ENCODE measurements around the gene RANBP1. TPM values are rescaled to one million over a fixed set of nuclear protein-coding genes. Genes with fewer than 3 reads are reported as not detected.
"Not testable (repeated sequence)": the region's sequence is repeated elsewhere in the genome, so short reads cannot be mapped to it uniquely, and the experiment has no call there.

Gene RANBP1
- total and polyA plus RNA-seq, 8 donors: 63.7 to 184 (median 147) TPM

DNA sequence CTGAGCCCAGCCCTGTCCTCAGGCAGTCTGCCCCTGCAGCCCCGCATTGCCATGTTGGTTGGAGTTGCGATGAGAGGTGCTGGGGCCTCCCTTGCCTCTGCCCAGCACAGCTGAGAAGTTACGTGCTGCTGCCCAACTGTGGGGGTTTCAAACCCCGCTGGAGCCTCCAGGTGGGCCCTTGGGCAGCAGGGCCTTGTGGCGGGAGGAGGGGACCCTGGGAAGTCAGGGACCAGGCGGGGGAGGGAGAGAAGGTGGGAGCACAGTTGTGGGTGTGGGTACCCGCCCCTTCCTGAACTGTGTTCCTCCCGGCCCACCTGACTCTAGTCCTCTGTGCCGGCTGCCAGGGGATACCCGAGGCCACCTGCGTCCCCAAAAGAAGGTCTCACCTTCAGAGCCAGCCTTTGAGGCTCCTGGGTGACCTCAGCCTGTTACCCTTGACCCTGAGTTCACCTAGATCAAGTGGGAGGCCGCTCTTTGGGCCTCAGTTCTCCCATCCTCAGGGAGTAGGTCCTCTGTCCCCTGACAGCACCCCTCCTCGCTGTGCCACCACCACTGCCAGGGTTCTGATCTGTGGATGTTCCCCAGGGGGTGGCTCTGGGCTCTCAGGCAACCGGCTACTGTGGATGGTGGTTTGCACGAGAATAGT is 42.6 kb downstream of the RANBP1 start:
- ATAC-seq: no peak
- TF ChIP-seq, protein P1, sequence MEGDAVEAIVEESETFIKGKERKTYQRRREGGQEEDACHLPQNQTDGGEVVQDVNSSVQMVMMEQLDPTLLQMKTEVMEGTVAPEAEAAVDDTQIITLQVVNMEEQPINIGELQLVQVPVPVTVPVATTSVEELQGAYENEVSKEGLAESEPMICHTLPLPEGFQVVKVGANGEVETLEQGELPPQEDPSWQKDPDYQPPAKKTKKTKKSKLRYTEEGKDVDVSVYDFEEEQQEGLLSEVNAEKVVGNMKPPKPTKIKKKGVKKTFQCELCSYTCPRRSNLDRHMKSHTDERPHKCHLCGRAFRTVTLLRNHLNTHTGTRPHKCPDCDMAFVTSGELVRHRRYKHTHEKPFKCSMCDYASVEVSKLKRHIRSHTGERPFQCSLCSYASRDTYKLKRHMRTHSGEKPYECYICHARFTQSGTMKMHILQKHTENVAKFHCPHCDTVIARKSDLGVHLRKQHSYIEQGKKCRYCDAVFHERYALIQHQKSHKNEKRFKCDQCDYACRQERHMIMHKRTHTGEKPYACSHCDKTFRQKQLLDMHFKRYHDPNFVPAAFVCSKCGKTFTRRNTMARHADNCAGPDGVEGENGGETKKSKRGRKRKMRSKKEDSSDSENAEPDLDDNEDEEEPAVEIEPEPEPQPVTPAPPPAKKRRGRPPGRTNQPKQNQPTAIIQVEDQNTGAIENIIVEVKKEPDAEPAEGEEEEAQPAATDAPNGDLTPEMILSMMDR (IDR thresholded peaks at IDR 0.05): no peak
- intact Hi-C loops (cut with DNase I): loop anchor here (5.0 to 10.0 kb wide), 2 partner anchors 109 to 126 kb away; partner anchors contain the start of gene RTN4R (in 1 of the 2)
- Histone ChIP-seq H3K9me3 (no peaks in the 10 kb centered on the region), H3K36me3 (no peaks in the 10 kb centered on the region), H3K4me1 (peaks cover 0 to 7% of the 10 kb centered on the region in 2 donors), H3K27ac (no peak overlapping the region), H3K4me3 (no peak overlapping the region), H3K27me3 (peaks cover 0 to 31% of the 10 kb centered on the region in 2 donors)
- no peak for DNase-seq

DNA sequence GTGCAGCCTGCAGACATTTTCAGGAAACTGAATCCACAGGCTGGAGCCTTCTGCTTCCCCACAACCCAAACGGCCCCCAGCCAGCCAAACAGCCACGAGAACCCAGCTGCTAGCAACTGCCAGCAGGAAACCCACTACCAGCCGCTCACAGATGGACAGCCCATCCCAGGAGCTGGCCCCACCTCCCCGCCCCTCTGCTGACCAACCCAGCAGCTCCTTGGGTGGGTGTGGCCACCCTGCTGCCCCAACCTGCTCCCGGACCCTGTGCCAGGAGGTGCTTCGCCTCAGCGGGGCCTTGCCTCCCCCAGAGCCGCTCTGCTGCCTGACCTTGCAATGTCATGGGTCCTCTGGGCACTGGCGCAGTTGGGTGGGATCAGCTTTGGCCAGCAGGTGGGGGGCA is 43.2 kb downstream of the RANBP1 start:
- H3K27me3 ChIP-seq: peaks cover 0 to 26% of the 10 kb centered on the region in 2 donors
- no peak for DNase-seq
- no peak overlapping the region for H3K4me3 ChIP-seq
- TF ChIP-seq, protein P1 (IDR thresholded peaks at IDR 0.05): no peak
- H3K27ac ChIP-seq: no peak overlapping the region
- no peaks in the 10 kb centered on the region for H3K9me3 ChIP-seq
- no peaks in the 10 kb centered on the region for H3K36me3 ChIP-seq
- peaks cover 0 to 7% of the 10 kb centered on the region in 2 donors for H3K4me1 ChIP-seq
- intact Hi-C loops (cut with DNase I): loop anchor here (5.0 to 10.0 kb wide), 2 partner anchors 108 to 126 kb away; partner anchors contain the start of gene RTN4R (in 1 of the 2)
- no peak for ATAC-seq

GRCh38 chr22:20159531-20159930 is 43.6 kb downstream of the RANBP1 start:
- H3K9me3 ChIP-seq, ATAC-seq, H3K4me1 ChIP-seq, H3K4me3 ChIP-seq, H3K36me3 ChIP-seq, DNase-seq, H3K27ac ChIP-seq: not testable (repeated sequence)
- intact Hi-C loops (cut with DNase I): loop anchor here (5.0 to 10.0 kb wide), 2 partner anchors 108 to 125 kb away; partner anchors contain the start of gene RTN4R (in 1 of the 2)
- peaks cover 0 to 21% of the 10 kb centered on the region in 2 donors for H3K27me3 ChIP-seq

DNA sequence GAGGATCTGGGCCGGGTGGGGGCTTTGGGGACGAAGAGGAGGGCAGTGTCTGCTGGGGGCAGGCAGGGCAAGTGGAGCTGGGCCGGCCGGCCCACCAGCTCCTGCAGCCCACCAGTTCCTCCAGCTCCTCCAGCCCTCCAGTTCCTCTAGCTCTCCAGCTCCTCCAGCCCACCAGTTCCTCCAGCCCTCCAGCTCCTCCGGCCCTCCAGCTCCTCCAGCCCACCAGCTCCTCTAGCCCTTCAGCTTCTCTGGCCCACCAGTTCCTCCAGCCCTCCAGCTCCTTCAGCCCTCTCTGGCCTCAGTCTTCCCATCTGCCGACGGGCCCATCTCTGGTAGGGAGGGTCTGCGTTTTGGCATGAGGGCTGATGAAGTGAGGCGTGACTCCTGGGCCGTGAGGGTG is 44.1 kb downstream of the RANBP1 start:
- DNase-seq (no peak), ATAC-seq (no peak)
- Histone ChIP-seq H3K9me3 (no peaks in the 10 kb centered on the region), H3K4me1 (peaks cover 0 to 7% of the 10 kb centered on the region in 2 donors), H3K4me3 (no peak overlapping the region), H3K27me3 (peaks cover 0 to 16% of the 10 kb centered on the region in 2 donors), H3K36me3 (no peaks in the 10 kb centered on the region), H3K27ac (no peak overlapping the region)
- TF ChIP-seq, protein P1 (IDR thresholded peaks at IDR 0.05): no peak
- intact Hi-C loops (cut with DNase I): no loop called here

- Histone ChIP-seq H3K4me1 (no peaks in the 10 kb centered on the region), H3K27me3 (no peaks in the 10 kb centered on the region), H3K36me3 (no peaks in the 10 kb centered on the region), H3K27ac (no peak overlapping the region), H3K9me3 (no peaks in the 10 kb centered on the region), H3K4me3 (no peak overlapping the region)
- DNase-seq (no peak), ATAC-seq (no peak)
- TF ChIP-seq, protein P1 (IDR thresholded peaks at IDR 0.05): no peak
- intact Hi-C loops (cut with DNase I): no loop called here
These were observed 49.0 kb downstream of the RANBP1 start for GRCh38 chr22:20164863-20165262.

Measured in left lung (tissue), 10 donors.